Hepatocyte (in vitro differentiated cells): Measurements from ENCODE around the gene ADGRL3. TPM values are rescaled to one million over a fixed set of nuclear protein-coding genes. Genes with fewer than 3 reads are reported as not detected.

Source experiments
- DNase-seq: peaks from one replicate; pipeline ENCODE4 v3.0.0-alpha.2; 2016; ENCODE audit warnings: low spot score
- H2AFZ ChIP-seq: fragments of 200-600 bp; sonication (generic); 2 replicates; pipeline ENCODE4 v1.6.0; 2016; ENCODE audit warnings: antibody characterized with exemption, mild to moderate bottlenecking
- H3K27ac ChIP-seq: fragments of 200-600 bp; sonication (generic); 2 replicates; pipeline ENCODE4 v1.5.1; 2016; ENCODE audit warnings: mild to moderate bottlenecking
- H3K27me3 ChIP-seq: fragments of 200-600 bp; sonication (generic); 2 replicates; pipeline ENCODE4 v1.6.1; 2016
- H3K36me3 ChIP-seq: fragments of 200-600 bp; sonication (generic); replicated peaks from 2 replicates; pipeline ENCODE4 v1.5.1; 2016; ENCODE audit warnings: low read depth; ENCODE audit not compliant: insufficient read depth
- H3K4me1 ChIP-seq: fragments of 200-600 bp; sonication (generic); 2 replicates; pipeline ENCODE4 v1.5.1; 2016; ENCODE audit warnings: mild to moderate bottlenecking, moderate library complexity; ENCODE audit not compliant: insufficient read depth
- H3K4me2 ChIP-seq: fragments of 200-600 bp; sonication (generic); 2 replicates; pipeline ENCODE4 v1.6.0; 2016
- H3K4me3 ChIP-seq: fragments of 200-600 bp; sonication (generic); 2 replicates; pipeline ENCODE4 v1.5.1; 2016; ENCODE audit warnings: mild to moderate bottlenecking
- H3K79me2 ChIP-seq: fragments of 200-600 bp; sonication (generic); 2 replicates; pipeline ENCODE4 v1.6.0; 2017; ENCODE audit warnings: mild to moderate bottlenecking
- H3K9me2 ChIP-seq: fragments of 200-600 bp; sonication (generic); replicated peaks from 2 replicates; pipeline ENCODE4 v1.6.0; 2017; ENCODE audit warnings: mild to moderate bottlenecking; ENCODE audit not compliant: insufficient read depth
- H3K9me3 ChIP-seq: fragments of 200-600 bp; sonication (generic); 2 replicates; pipeline ENCODE4 v1.5.1; 2016; ENCODE audit warnings: low read depth, mild to moderate bottlenecking
- H4K20me1 ChIP-seq: fragments of 200-600 bp; sonication (generic); 2 replicates; pipeline ENCODE4 v1.6.0; 2016; ENCODE audit warnings: mild to moderate bottlenecking; ENCODE audit not compliant: insufficient read depth, poor library complexity, severe bottlenecking
- EZH2 ChIP-seq: fragments of 200-600 bp; sonication (generic); IDR thresholded peaks from 2 replicates; pipeline ENCODE4 v1.6.1; 2016; ENCODE audit warnings: antibody characterized with exemption, mild to moderate bottlenecking, borderline replicate concordance
- EZH2phosphoT487 ChIP-seq: fragments of 200-600 bp; sonication (generic); IDR thresholded peaks from one replicate; pipeline ENCODE4 v1.6.1; 2018; ENCODE audit warnings: antibody characterized with exemption, mild to moderate bottlenecking, low read depth, moderate library complexity; ENCODE audit not compliant: unreplicated experiment, severe bottlenecking
- WGBS: methylation state at CpG from one replicate; pipeline ENCODE4 v1.1.6; 2016; ENCODE audit warnings: low lambda C conversion rate; ENCODE audit errors: missing lambda C conversion rate; 5-methylcytosine and 5-hydroxymethylcytosine counted together
- polyA plus RNA-seq: library from polyadenylated mRNA; unstranded; fragments of >200 nt; fragmentation: Nextera tagmentation; extraction: Ambion mirVana; gene quantifications from 2 replicates; pipeline ENCODE4 v1.2.1, GENCODE V29; 2016
- total RNA-seq: library from RNA; depleted of rRNA; stranded (reverse); fragments of >200 nt; gene quantifications from 2 replicates; pipeline ENCODE4 v1.2.3, GENCODE V29; 2014
- TF ChIP-seq, protein P1 (sequence below): fragments of 200-600 bp; sonication (generic); IDR thresholded peaks from 2 replicates; pipeline ENCODE4 v1.5.1; 2016; ENCODE audit warnings: antibody characterized with exemption, mild to moderate bottlenecking; ENCODE audit not compliant: poor library complexity

ADGRL3 gene
- total and polyA plus RNA-seq, 2 experiments from 2014 or later, result 4.4 to 21.2 TPM

DNA sequence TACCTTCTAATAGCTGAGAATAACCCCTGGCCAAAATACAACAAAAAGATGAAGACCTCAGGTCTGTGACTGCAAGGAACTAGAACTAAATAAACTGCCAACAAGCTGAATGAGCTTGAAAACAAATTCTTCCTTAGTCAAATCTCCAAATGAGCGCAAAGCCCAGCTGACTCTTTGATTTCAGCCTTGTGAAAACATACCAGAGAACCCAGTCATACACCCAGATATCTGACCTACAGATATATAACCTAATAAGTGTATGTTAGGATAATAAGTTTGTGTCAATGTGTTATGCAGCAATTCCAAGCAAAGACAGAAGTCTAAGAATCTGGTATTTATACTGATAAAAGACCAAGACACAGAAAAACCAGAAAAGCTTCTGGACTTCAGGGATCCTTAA, 38.0 kb upstream of the ADGRL3 start:
- TF ChIP-seq EZH2 (no peak), EZH2phosphoT487 (no peak)
- TF ChIP-seq, protein P1, sequence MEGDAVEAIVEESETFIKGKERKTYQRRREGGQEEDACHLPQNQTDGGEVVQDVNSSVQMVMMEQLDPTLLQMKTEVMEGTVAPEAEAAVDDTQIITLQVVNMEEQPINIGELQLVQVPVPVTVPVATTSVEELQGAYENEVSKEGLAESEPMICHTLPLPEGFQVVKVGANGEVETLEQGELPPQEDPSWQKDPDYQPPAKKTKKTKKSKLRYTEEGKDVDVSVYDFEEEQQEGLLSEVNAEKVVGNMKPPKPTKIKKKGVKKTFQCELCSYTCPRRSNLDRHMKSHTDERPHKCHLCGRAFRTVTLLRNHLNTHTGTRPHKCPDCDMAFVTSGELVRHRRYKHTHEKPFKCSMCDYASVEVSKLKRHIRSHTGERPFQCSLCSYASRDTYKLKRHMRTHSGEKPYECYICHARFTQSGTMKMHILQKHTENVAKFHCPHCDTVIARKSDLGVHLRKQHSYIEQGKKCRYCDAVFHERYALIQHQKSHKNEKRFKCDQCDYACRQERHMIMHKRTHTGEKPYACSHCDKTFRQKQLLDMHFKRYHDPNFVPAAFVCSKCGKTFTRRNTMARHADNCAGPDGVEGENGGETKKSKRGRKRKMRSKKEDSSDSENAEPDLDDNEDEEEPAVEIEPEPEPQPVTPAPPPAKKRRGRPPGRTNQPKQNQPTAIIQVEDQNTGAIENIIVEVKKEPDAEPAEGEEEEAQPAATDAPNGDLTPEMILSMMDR, result no peak
- no peak for DNase-seq
- H2AFZ ChIP-seq, result no peak overlapping the region
- H3K9me3 ChIP-seq, result no peaks in the 10 kb centered on the region
- H3K9me2 ChIP-seq, result no peaks in the 10 kb centered on the region
- no peak overlapping the region for H3K27ac ChIP-seq
- H4K20me1 ChIP-seq, result no peaks in the 10 kb centered on the region
- H3K36me3 ChIP-seq, result no peaks in the 10 kb centered on the region
- WGBS, result 80% methylated on average over 1 of the region's 1 CpG
- H3K4me2 ChIP-seq, result no peak overlapping the region
- no peaks in the 10 kb centered on the region for H3K79me2 ChIP-seq
- no peak overlapping the region for H3K4me3 ChIP-seq
- no peaks in the 10 kb centered on the region for H3K27me3 ChIP-seq
- no peaks in the 10 kb centered on the region for H3K4me1 ChIP-seq

DNA sequence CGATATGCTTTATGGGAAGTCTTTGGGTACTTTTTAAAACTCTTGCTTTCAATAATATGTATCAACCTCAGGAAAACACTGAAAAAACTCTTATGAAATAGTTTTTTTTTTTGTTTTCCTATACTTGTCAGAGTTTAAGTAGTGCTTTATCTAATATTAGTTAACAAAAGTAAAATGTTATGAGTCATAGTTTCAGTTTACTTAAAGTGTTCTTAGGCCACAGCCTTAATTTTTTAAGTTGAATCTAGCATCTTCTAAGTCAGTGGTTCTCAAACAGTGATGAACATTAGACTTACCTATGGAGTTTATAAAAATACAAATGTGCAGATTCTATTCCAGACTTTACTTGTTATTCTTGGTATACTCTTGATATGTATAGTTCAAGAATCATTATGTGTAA, 26.3 kb upstream of the ADGRL3 start:
- 86% methylated on average over 1 of the region's 1 CpG for WGBS
- Histone ChIP-seq H3K36me3 (no peaks in the 10 kb centered on the region), H3K9me3 (no peaks in the 10 kb centered on the region), H3K79me2 (no peaks in the 10 kb centered on the region), H3K4me1 (no peaks in the 10 kb centered on the region), H3K4me3 (no peak overlapping the region), H3K27ac (no peak overlapping the region), H3K27me3 (no peaks in the 10 kb centered on the region), H3K9me2 (no peaks in the 10 kb centered on the region), H2AFZ (no peak overlapping the region), H3K4me2 (no peak overlapping the region), H4K20me1 (no peaks in the 10 kb centered on the region)
- no peak for DNase-seq
- TF ChIP-seq EZH2, result no peak
- TF ChIP-seq, protein P1, result no peak
- no peak for TF ChIP-seq EZH2phosphoT487

DNA sequence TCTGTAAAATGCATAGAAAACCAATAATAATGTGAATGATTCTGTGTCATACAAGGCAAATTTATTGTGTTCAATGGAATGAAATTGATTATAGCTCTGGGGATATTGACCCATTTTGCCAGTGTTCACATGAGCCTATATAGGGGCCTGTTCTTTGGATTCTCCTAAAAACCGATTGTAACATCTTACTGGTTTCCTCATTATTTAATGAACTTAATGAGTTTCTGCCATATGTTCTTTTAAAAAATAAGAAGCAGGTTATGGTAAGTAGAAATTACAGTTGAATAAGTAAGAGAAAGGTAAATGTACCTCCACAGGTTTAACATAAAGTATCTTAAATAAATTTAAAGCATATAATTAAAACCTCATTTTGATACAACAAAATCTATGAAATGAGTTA, 24.6 kb upstream of the ADGRL3 start:
- no peaks in the 10 kb centered on the region for H3K9me3 ChIP-seq
- H3K79me2 ChIP-seq, result no peaks in the 10 kb centered on the region
- H3K9me2 ChIP-seq, result no peaks in the 10 kb centered on the region
- H4K20me1 ChIP-seq, result no peaks in the 10 kb centered on the region
- no peak for DNase-seq
- no peak overlapping the region for H3K4me2 ChIP-seq
- 91% methylated on average over 1 of the region's 1 CpG for WGBS
- H3K4me3 ChIP-seq, result no peak overlapping the region
- no peak overlapping the region for H2AFZ ChIP-seq
- no peaks in the 10 kb centered on the region for H3K4me1 ChIP-seq
- H3K36me3 ChIP-seq, result no peaks in the 10 kb centered on the region
- no peak for TF ChIP-seq EZH2phosphoT487
- TF ChIP-seq, protein P1, result no peak
- no peak for TF ChIP-seq EZH2
- H3K27ac ChIP-seq, result no peak overlapping the region
- no peaks in the 10 kb centered on the region for H3K27me3 ChIP-seq

DNA sequence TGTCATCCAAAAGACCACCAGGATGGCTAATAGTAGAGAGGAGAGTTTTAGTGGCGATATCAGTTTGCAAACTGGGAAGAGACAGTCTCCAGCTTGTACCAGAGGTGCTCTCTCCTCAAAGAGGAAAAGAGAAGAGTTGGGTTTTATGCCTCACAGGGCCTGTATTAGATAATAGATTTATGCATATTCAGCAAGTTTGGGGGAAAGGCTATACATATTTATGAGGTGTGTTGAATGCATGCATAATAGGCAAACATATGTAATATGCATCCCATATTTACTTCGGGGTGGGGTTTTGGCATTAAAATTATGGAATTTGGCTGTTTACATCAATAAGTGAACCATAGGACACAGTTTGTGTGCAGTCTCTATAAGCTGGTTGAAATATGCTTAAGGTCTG, 22.8 kb upstream of the ADGRL3 start:
- WGBS, result 91% methylated on average over 2 of the region's 2 CpGs
- Histone ChIP-seq H4K20me1 (no peaks in the 10 kb centered on the region), H3K4me1 (no peaks in the 10 kb centered on the region), H3K36me3 (no peaks in the 10 kb centered on the region), H3K4me3 (no peak overlapping the region), H3K79me2 (no peaks in the 10 kb centered on the region), H3K4me2 (no peak overlapping the region), H2AFZ (no peak overlapping the region), H3K9me2 (no peaks in the 10 kb centered on the region), H3K27me3 (no peaks in the 10 kb centered on the region), H3K9me3 (no peaks in the 10 kb centered on the region), H3K27ac (no peak overlapping the region)
- DNase-seq, result no peak
- no peak for TF ChIP-seq EZH2phosphoT487
- no peak for TF ChIP-seq EZH2
- TF ChIP-seq, protein P1, result no peak
